Activated CD4-positive, CD25-positive, alpha-beta regulatory T cell (primary cell): Measurements from ENCODE around the gene FRMPD2.
"Not testable (repeated sequence)": the region's sequence is repeated elsewhere in the genome, so short reads cannot be mapped to it uniquely, and the experiment has no call there.

Source experiments
- DNase-seq, 4 experiments: peaks; one replicate each; lab custom pipeline; 2025; lab: John Stamatoyannopoulos, UW

Gene FRMPD2

DNA sequence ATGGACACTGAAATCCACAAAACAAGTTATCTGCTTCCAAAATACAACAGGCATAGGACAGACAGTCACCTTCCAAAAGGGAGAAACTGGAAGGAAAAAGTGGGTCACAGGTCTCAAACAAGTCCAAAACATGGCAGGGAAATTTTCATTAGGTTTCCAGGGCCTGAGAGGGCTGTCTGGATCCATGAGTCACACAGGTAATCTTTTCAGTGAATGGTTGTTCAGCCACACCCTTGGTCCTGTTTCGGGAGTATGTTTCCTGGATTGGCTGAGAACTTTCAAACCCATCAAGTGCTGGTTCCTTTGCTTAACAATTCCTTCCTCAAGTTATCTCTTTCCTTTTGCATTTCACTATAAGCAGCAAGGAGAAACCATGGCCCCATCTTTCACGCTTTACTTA lies 145.5 kb downstream of the FRMPD2 start:
- not testable (repeated sequence) for DNase-seq

DNA sequence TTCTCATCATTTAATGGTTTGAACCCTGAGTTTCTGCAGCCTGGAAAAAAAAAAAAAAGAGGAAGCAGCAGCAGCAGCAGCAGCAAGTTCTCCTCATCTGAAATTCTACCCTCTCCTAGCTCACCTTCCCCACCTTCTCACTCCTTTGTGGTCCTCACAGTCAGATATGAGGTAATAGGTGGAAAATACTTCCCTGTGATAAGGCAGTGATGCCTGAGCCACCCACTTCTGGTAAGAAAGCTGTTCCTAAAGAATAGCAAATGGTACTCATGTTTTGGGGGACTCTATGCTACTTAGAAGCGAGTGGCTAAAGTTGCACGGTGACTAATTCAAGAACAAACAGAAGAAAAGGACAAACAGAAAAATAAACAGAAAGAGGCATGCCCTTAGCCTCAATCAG lies 148.2 kb downstream of the FRMPD2 start:
- DNase-seq, result not testable (repeated sequence)

DNA sequence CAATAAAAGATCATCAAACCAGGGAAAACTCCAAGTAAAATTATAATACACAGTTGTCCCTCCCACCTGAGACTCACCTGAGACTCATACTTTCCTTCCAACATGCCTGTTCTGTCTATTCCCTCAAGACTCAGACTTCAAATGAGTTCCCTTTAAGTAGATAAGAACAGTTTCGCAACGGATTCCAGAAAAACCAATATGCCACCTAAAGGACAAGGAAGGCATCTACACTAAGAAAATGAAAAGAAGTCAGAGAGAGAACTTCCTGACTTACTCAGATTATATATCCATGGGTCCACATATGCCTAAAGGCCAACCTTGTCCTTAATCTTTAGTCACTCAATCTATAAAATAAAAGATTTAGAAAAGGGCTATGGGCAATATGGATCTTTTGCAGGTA lies 148.9 kb downstream of the FRMPD2 start:
- DNase-seq, result not testable (repeated sequence)

DNA sequence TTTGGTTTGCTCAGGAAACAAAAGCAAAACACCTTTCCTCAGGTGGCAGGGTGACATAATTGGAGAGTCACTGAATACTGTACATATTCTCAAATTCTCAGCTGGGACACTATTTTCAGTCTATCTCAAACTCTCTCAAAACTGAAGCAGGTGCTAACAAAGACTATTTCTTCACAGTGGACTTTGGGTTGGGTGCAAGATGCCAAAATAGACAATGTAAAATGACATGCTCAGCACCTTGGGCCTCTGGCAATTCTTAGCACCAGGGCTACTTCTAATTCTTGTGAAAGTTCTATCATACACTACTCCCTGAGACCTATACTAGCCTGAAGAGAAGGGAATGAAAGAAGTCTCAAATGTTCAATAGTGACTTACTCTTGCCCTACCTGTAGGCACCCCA lies 151.9 kb downstream of the FRMPD2 start:
- DNase-seq, result not testable (repeated sequence)

DNA sequence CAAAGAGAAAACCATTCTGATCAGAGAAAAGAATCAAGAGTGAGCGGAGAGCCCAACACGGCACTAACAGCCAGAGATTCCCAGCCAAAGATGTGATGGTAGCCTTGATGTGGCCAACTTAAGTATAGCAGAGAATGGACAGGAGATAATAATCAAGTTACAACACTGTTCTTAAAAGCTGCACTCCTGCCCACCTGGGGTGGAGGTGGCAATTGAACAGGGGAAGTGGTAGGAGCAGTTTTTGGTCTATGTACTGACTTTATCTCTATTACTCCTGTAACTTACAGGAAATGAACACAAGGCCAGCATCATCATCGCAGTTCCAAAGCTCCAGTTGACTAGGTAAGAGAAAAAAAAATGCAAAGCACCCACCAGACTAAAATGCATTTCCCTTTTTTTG lies 164.2 kb downstream of the FRMPD2 start:
- DNase-seq, result not testable (repeated sequence)
